Activated CD8-positive, alpha-beta T cell treated with anti-CD3 and anti-CD28 coated beads, Interleukin-2, amount 10 ng/mL, durations not matched to agents 7 days and 5 days (primary cell): Measurements from ENCODE around the gene VPREB3. TPM values are rescaled to one million over a fixed set of nuclear protein-coding genes. Genes with fewer than 3 reads are reported as not detected.

Experiments used
- ATAC-seq: fragments of 150-1000 bp; cut with Tn5 transposase; one replicate; pipeline ENCODE4 v1.10.0; 2021; ENCODE audit warnings: moderate library complexity
- CTCF ChIA-PET: fragments of 350-600 bp; sonication (Branson Sonifier 250); formaldehyde crosslinking; loops from one replicate; lab custom pipeline; 2021; ENCODE audit warnings: antibody characterized with exemption; lab: Charles Lee
- POLR2A ChIA-PET: fragments of 350-600 bp; sonication (Branson Sonifier 250); formaldehyde crosslinking; loops from one replicate; lab custom pipeline; 2021; ENCODE audit warnings: antibody characterized with exemption; lab: Charles Lee
- DNase-seq: peaks from one replicate; pipeline ENCODE4 v3.0.0-alpha.2; 2020
- H3K27ac Mint-ChIP-seq: one replicate; pipeline ENCODE4 v1.8.0; 2021; ENCODE audit warnings: mild to moderate bottlenecking, mixed read lengths
- H3K27me3 Mint-ChIP-seq: one replicate; pipeline ENCODE4 v1.8.0; 2021; ENCODE audit warnings: low read depth, mixed read lengths
- H3K36me3 Mint-ChIP-seq: one replicate; pipeline ENCODE4 v1.8.0; 2021; ENCODE audit warnings: low read depth, mixed read lengths
- H3K4me1 Mint-ChIP-seq: one replicate; pipeline ENCODE4 v1.8.0; 2021; ENCODE audit warnings: low read depth, mixed read lengths
- H3K4me3 Mint-ChIP-seq: one replicate; pipeline ENCODE4 v1.8.0; 2021; ENCODE audit warnings: mild to moderate bottlenecking, mixed read lengths
- H3K9me3 Mint-ChIP-seq: one replicate; pipeline ENCODE4 v1.8.0; 2022; ENCODE audit warnings: mixed read lengths; ENCODE audit not compliant: insufficient read depth
- total RNA-seq, 2 experiments: library from RNA; stranded (reverse); gene quantifications; one replicate each; pipeline ENCODE4 v1.2.3, GENCODE V29; 2021

VPREB3 gene
- total RNA-seq, 2 experiments from 2014 or later, result not detected

GRCh38 chr22:23718371-23719165 lies 35.7 kb downstream of the VPREB3 start:
- H3K9me3 Mint-ChIP-seq, result no peaks in the 10 kb centered on the region
- H3K4me3 Mint-ChIP-seq, result peak overlapping the region; percentile 15
- H3K4me1 Mint-ChIP-seq, result peaks cover 20% of the 10 kb centered on the region
- H3K27me3 Mint-ChIP-seq, result no peaks in the 10 kb centered on the region
- ChIA-PET POLR2A (no interaction called here), CTCF (no interaction called here)
- ATAC-seq (no peak), DNase-seq (no peak)
- peaks cover 12% of the 10 kb centered on the region for H3K36me3 Mint-ChIP-seq
- no peak overlapping the region for H3K27ac Mint-ChIP-seq

- Mint-ChIP-seq H3K4me3 (peak overlapping the region; percentile 75), H3K27me3 (no peaks in the 10 kb centered on the region), H3K4me1 (peaks cover 20% of the 10 kb centered on the region), H3K9me3 (no peaks in the 10 kb centered on the region), H3K27ac (peak overlapping the region; percentile 81), H3K36me3 (peaks cover 17% of the 10 kb centered on the region)
- DNase-seq, result peak; percentile 86
- CTCF ChIA-PET, result interaction anchor here (0.9 to 2.9 kb wide), 4 partner anchors 11 to 177 kb away, joined by 3 to 11 read pairs (median 4); partner anchors contain the start of gene MIF
- peak; percentile 91 for ATAC-seq
- POLR2A ChIA-PET, result interaction anchor here (1.1 to 5.0 kb wide), 3 partner anchors 9 to 34 kb away, joined by 3 to 41 read pairs (median 8); partner anchors contain the start of gene ZNF70
Observed at GRCh38 chr22:23716811-23717801, 37.1 kb downstream of the VPREB3 start.

GRCh38 chr22:23715806-23716375 lies 38.3 kb downstream of the VPREB3 start:
- H3K27me3 Mint-ChIP-seq, result no peaks in the 10 kb centered on the region
- peak overlapping the region; percentile 20 for H3K27ac Mint-ChIP-seq
- ChIA-PET POLR2A (interaction anchor here (5.0 kb wide), 1 partner anchor 20 kb away, joined by 41 read pairs; no protein-coding TSS in a partner anchor), CTCF (interaction anchor here (1.0 to 2.9 kb wide), 3 partner anchors 19 to 178 kb away, joined by 3 to 11 read pairs (median 6); partner anchors contain the start of gene MIF)
- H3K9me3 Mint-ChIP-seq, result no peaks in the 10 kb centered on the region
- ATAC-seq, result no peak
- DNase-seq, result no peak
- peaks cover 24% of the 10 kb centered on the region for H3K36me3 Mint-ChIP-seq
- peaks cover 20% of the 10 kb centered on the region for H3K4me1 Mint-ChIP-seq
- H3K4me3 Mint-ChIP-seq, result peak overlapping the region; percentile 75

GRCh38 chr22:23714596-23715578 lies 39.3 kb downstream of the VPREB3 start:
- no peaks in the 10 kb centered on the region for H3K9me3 Mint-ChIP-seq
- ChIA-PET POLR2A (interaction anchor here (5.0 kb wide), 1 partner anchor 19 kb away, joined by 41 read pairs; no protein-coding TSS in a partner anchor), CTCF (interaction anchor here (1.8 to 2.9 kb wide), 2 partner anchors 18 kb away, joined by 6 to 11 read pairs; no protein-coding TSS in a partner anchor)
- H3K36me3 Mint-ChIP-seq, result peaks cover 34% of the 10 kb centered on the region
- peaks cover 23% of the 10 kb centered on the region for H3K4me1 Mint-ChIP-seq
- ATAC-seq, result no peak
- H3K27me3 Mint-ChIP-seq, result no peaks in the 10 kb centered on the region
- DNase-seq, result no peak
- peak overlapping the region; percentile 57 for H3K27ac Mint-ChIP-seq
- H3K4me3 Mint-ChIP-seq, result peak overlapping the region; percentile 75

- Mint-ChIP-seq H3K36me3 (peaks cover 44% of the 10 kb centered on the region), H3K4me3 (no peak overlapping the region), H3K4me1 (peaks cover 25% of the 10 kb centered on the region), H3K27me3 (no peaks in the 10 kb centered on the region), H3K27ac (no peak overlapping the region), H3K9me3 (no peaks in the 10 kb centered on the region)
- no peak for DNase-seq
- ChIA-PET POLR2A (interaction anchor here (0.9 to 5.0 kb wide), 3 partner anchors 15 to 37 kb away, joined by 3 to 41 read pairs (median 3); partner anchors contain the start of gene ZNF70), CTCF (interaction anchor here (1.8 kb wide), 1 partner anchor 17 kb away, joined by 6 read pairs; no protein-coding TSS in a partner anchor)
- ATAC-seq, result no peak
Observed at GRCh38 chr22:23713696-23714595, 40.3 kb downstream of the VPREB3 start.

- H3K4me1 Mint-ChIP-seq, result peaks cover 32% of the 10 kb centered on the region
Observed at GRCh38 chr22:23712256-23712655, 42.0 kb downstream of the VPREB3 start.

GRCh38 chr22:23709107-23709506 lies 45.1 kb downstream of the VPREB3 start:
- ChIA-PET CTCF (no interaction called here), POLR2A (no interaction called here)
- ATAC-seq (no peak), DNase-seq (no peak)
- no peak overlapping the region for H3K4me3 Mint-ChIP-seq
- H3K4me1 Mint-ChIP-seq, result peaks cover 46% of the 10 kb centered on the region
- H3K36me3 Mint-ChIP-seq, result peaks cover 83% of the 10 kb centered on the region
- H3K9me3 Mint-ChIP-seq, result no peaks in the 10 kb centered on the region
- no peaks in the 10 kb centered on the region for H3K27me3 Mint-ChIP-seq
- H3K27ac Mint-ChIP-seq, result no peak overlapping the region

More at GRCh38 chr22:23712256-23712655, 42.0 kb downstream of the VPREB3 start:
- H3K36me3 Mint-ChIP-seq, result peaks cover 59% of the 10 kb centered on the region
- H3K27me3 Mint-ChIP-seq, result no peaks in the 10 kb centered on the region
- ChIA-PET CTCF (interaction anchor here (1.3 to 1.4 kb wide), 2 partner anchors 10 to 137 kb away, joined by 3 read pairs; no protein-coding TSS in a partner anchor), POLR2A (no interaction called here)
- H3K27ac Mint-ChIP-seq, result no peak overlapping the region
- DNase-seq (no peak), ATAC-seq (no peak)
- H3K4me3 Mint-ChIP-seq, result no peak overlapping the region
- H3K9me3 Mint-ChIP-seq, result no peaks in the 10 kb centered on the region

GRCh38 chr22:23708270-23708669 lies 46.0 kb downstream of the VPREB3 start:
- ChIA-PET POLR2A (no interaction called here), CTCF (no interaction called here)
- no peaks in the 10 kb centered on the region for H3K27me3 Mint-ChIP-seq
- no peaks in the 10 kb centered on the region for H3K9me3 Mint-ChIP-seq
- peaks cover 47% of the 10 kb centered on the region for H3K4me1 Mint-ChIP-seq
- DNase-seq (no peak), ATAC-seq (no peak)
- H3K36me3 Mint-ChIP-seq, result peaks cover 86% of the 10 kb centered on the region
- H3K4me3 Mint-ChIP-seq, result no peak overlapping the region
- no peak overlapping the region for H3K27ac Mint-ChIP-seq

GRCh38 chr22:23705358-23705757 lies 48.9 kb downstream of the VPREB3 start:
- ChIA-PET CTCF (interaction anchor here (2.5 kb wide), 1 partner anchor 9 kb away, joined by 9 read pairs; no protein-coding TSS in a partner anchor), POLR2A (interaction anchor here (3.0 kb wide), 1 partner anchor 9 kb away, joined by 11 read pairs; no protein-coding TSS in a partner anchor)
- Mint-ChIP-seq H3K27ac (peak overlapping the region; percentile 58), H3K4me3 (no peak overlapping the region), H3K36me3 (peaks cover 97% of the 10 kb centered on the region), H3K27me3 (no peaks in the 10 kb centered on the region), H3K4me1 (peaks cover 49% of the 10 kb centered on the region), H3K9me3 (no peaks in the 10 kb centered on the region)
- DNase-seq, result peak; percentile 42
- peak; percentile 62 for ATAC-seq
